Prostate gland (tissue), 2 donors: Measurements from ENCODE around the gene RGS3.

Experiments used
- CTCF ChIP-seq, 4 experiments: fragments of 200-600 bp in 2 of 4; fragments of 450-650 bp in 2 of 4; sonication (generic) in 2 of 4; IDR thresholded peaks; 1 replicate in 3 of 4; 2 replicates in 1 of 4; pipeline ENCODE4 v1.5.1; 2016 to 2019; ENCODE audit warnings: antibody characterized with exemption in 4 of 4, mild to moderate bottlenecking in 2 of 4, moderate library complexity in 2 of 4
- POLR2A ChIP-seq: fragments of 450-650 bp; IDR thresholded peaks from one replicate; pipeline ENCODE4 v1.6.1; 2016; ENCODE audit warnings: antibody characterized with exemption, mild to moderate bottlenecking

GRCh38 chr9:113511856-113512761 is 48.6 kb downstream of the RGS3 start:
- TF ChIP-seq CTCF (IDR thresholded peaks at IDR 0.05) (no peak), POLR2A (no peak)
